ENCODE measurements around the gene DENND4B. TPM values are rescaled to one million over a fixed set of nuclear protein-coding genes. Genes with fewer than 3 reads are reported as not detected.
A peak's percentile ranks its signal among the peaks of the same experiment; 100 is the strongest.

The DENND4B gene
- total and polyA plus RNA-seq, 4 donors: 9.7 to 27.2 (median 11.6) TPM

DNA sequence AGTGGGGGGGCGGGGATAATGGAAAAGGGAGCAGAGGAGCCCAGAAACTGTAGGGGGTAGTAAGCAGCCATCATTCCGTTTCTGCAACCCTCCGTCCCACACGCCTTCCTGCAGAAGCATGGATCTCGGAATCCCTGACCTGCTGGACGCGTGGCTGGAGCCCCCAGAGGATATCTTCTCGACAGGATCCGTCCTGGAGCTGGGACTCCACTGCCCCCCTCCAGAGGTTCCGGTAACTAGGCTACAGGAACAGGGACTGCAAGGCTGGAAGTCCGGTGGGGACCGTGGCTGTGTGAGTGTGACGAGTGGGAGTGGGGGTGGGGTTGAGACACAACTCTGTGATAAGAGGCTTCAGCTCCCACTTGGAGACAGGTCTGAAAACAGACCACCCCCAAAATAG is 21.9 kb upstream of the DENND4B start (continued):
- TF ChIP-seq, protein P1, sequence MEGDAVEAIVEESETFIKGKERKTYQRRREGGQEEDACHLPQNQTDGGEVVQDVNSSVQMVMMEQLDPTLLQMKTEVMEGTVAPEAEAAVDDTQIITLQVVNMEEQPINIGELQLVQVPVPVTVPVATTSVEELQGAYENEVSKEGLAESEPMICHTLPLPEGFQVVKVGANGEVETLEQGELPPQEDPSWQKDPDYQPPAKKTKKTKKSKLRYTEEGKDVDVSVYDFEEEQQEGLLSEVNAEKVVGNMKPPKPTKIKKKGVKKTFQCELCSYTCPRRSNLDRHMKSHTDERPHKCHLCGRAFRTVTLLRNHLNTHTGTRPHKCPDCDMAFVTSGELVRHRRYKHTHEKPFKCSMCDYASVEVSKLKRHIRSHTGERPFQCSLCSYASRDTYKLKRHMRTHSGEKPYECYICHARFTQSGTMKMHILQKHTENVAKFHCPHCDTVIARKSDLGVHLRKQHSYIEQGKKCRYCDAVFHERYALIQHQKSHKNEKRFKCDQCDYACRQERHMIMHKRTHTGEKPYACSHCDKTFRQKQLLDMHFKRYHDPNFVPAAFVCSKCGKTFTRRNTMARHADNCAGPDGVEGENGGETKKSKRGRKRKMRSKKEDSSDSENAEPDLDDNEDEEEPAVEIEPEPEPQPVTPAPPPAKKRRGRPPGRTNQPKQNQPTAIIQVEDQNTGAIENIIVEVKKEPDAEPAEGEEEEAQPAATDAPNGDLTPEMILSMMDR (IDR thresholded peaks at IDR 0.05; ENCODE audit: low read depth, low read length, missing input control): no peak
- TF ChIP-seq RXRA (IDR thresholded peaks at IDR 0.05): no peak

DNA sequence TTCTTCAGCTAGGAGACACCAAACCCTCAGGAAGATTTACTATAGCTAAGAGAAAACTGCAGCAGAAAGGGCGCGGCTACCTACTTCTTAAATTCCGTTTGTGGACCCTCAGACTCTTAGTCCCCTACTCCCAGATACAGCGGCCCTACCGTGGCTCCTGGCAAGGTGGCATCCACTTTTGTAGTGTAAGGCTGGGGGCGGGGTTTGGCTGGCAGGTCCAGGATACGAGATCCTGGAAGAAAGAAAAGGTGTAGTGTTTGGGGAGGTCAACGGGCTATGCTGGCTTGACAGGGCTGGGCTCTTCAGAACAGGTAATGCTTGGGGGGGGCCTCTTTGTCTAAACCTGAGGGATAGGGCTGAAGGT is 21.5 kb upstream of the DENND4B start:
- Histone ChIP-seq H3K9me3 (ENCODE audit: control insufficient read depth in 4 of 4, low read length in 3 of 4) (no peaks in the 10 kb centered on the region), H3K9ac (ENCODE audit: low read depth in 1 of 2, low read length in 2 of 2) (peak overlapping the region; percentile 88 to 94), H3K4me3 (ENCODE audit: low read depth in 1 of 3, low read length in 3 of 3) (peak overlapping the region; percentile 61 to 98 (median 83)), H3K27me3 (ENCODE audit: control insufficient read depth in 4 of 4, insufficient read depth in 4 of 4, low read length in 3 of 4) (no peaks in the 10 kb centered on the region), H3K36me3 (ENCODE audit: control insufficient read depth in 4 of 4, insufficient read depth in 3 of 4, low read depth in 1 of 4, low read length in 3 of 4) (no peaks in the 10 kb centered on the region), H3K27ac (ENCODE audit: low read depth in 1 of 2, low read length in 2 of 2) (peak overlapping the region; percentile 96), H3K4me1 (ENCODE audit: control insufficient read depth in 4 of 4, insufficient read depth in 4 of 4, low read length in 3 of 4) (peaks cover 5 to 36% (median 21%) of the 10 kb centered on the region in 4 donors)
- TF ChIP-seq HNF4A (conservative IDR thresholded peaks at IDR 0.05) (no peak), SP1 (IDR thresholded peaks at IDR 0.05) (no peak), EGR1 (IDR thresholded peaks at IDR 0.05; ENCODE audit: low read depth in 2 of 2) (no peak), ATF3 (IDR thresholded peaks at IDR 0.05) (no peak), MAX (IDR thresholded peaks at IDR 0.05) (no peak)
- DNase-seq (ENCODE audit: low spot score): no peak
- WGBS: 1% methylated on average over 8 of the region's 8 CpGs

- peaks cover 6 to 42% (median 25%) of the 10 kb centered on the region in 4 donors for H3K4me1 ChIP-seq (ENCODE audit: control insufficient read depth in 4 of 4, insufficient read depth in 4 of 4, low read length in 3 of 4)
- DNase-seq (ENCODE audit: low spot score): peak; percentile 83
- peak within 1 kb of the TSS; percentile 94 for H3K9ac ChIP-seq (ENCODE audit: low read depth in 1 of 2, low read length in 2 of 2)
- H3K9me3 ChIP-seq (ENCODE audit: control insufficient read depth in 4 of 4, low read length in 3 of 4): no peaks in the 10 kb centered on the region
- peak within 1 kb of the TSS; percentile 61 to 98 (median 83) for H3K4me3 ChIP-seq (ENCODE audit: low read depth in 1 of 3, low read length in 3 of 3)
- H3K27me3 ChIP-seq (ENCODE audit: control insufficient read depth in 4 of 4, insufficient read depth in 4 of 4, low read length in 3 of 4): no peaks in the 10 kb centered on the region
- peak within 1 kb of the TSS; percentile 96 for H3K27ac ChIP-seq (ENCODE audit: low read depth in 1 of 2, low read length in 2 of 2)
- H3K36me3 ChIP-seq (ENCODE audit: control insufficient read depth in 4 of 4, insufficient read depth in 3 of 4, low read depth in 1 of 4, low read length in 3 of 4): no peaks in the 10 kb centered on the region
- WGBS: under 1% methylated on average over 60 of the region's 60 CpGs
- TF ChIP-seq NR2F2 (IDR thresholded peaks at IDR 0.05) (peak; percentile 77), MAX (IDR thresholded peaks at IDR 0.05) (peak; percentile 56), HNF4G (IDR thresholded peaks at IDR 0.05) (no peak), RAD21 (IDR thresholded peaks at IDR 0.05) (peak; percentile 49 to 53), TAF1 (conservative IDR thresholded peaks at IDR 0.05) (peak; percentile 86), EGR1 (IDR thresholded peaks at IDR 0.05; ENCODE audit: low read depth in 2 of 2) (peak in 1 of 2 donors; percentile 42), GABPA (IDR thresholded peaks at IDR 0.05 in 1 of 2, conservative IDR thresholded peaks at IDR 0.05 in 1 of 2) (peak in 1 of 2 donors; percentile 80), YY1 (IDR thresholded peaks at IDR 0.05) (peak; percentile 94), FOXA2 (IDR thresholded peaks at IDR 0.05) (peak; percentile 3), REST (IDR thresholded peaks at IDR 0.05) (peak; percentile 92), HNF4A (conservative IDR thresholded peaks at IDR 0.05) (peak in 1 of 2 donors; percentile 30), RXRA (IDR thresholded peaks at IDR 0.05) (peak; percentile 67 to 84), SP1 (IDR thresholded peaks at IDR 0.05) (peak; percentile 86), ATF3 (IDR thresholded peaks at IDR 0.05) (no peak), FOXA1 (IDR thresholded peaks at IDR 0.05) (no peak)
- TF ChIP-seq, protein P1 (IDR thresholded peaks at IDR 0.05; ENCODE audit: low read depth, low read length, missing input control): peak; percentile 28
- TF ChIP-seq, protein P2, sequence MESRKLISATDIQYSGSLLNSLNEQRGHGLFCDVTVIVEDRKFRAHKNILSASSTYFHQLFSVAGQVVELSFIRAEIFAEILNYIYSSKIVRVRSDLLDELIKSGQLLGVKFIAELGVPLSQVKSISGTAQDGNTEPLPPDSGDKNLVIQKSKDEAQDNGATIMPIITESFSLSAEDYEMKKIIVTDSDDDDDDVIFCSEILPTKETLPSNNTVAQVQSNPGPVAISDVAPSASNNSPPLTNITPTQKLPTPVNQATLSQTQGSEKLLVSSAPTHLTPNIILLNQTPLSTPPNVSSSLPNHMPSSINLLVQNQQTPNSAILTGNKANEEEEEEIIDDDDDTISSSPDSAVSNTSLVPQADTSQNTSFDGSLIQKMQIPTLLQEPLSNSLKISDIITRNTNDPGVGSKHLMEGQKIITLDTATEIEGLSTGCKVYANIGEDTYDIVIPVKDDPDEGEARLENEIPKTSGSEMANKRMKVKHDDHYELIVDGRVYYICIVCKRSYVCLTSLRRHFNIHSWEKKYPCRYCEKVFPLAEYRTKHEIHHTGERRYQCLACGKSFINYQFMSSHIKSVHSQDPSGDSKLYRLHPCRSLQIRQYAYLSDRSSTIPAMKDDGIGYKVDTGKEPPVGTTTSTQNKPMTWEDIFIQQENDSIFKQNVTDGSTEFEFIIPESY (IDR thresholded peaks at IDR 0.05): peak; percentile 66
Measured at GRCh38 chr1:153967107-153967999, 20.8 kb upstream of the DENND4B start, which contains the start of gene CREB3L4. Gene CREB3L4, plus strand, starts transcription at chr1:153967902. Its CDS starts 624 bp downstream, at chr1:153968526.
